Measurements from ENCODE around the gene ATG9A.
"Not testable (repeated sequence)": the region's sequence is repeated elsewhere in the genome, so short reads cannot be mapped to it uniquely, and the experiment has no call there.

The ATG9A gene

GRCh38 chr2:219204425-219205164 is 24.8 kb downstream of the ATG9A start:
- no peak for DNase-seq

- not testable (repeated sequence) for DNase-seq
Observed at GRCh38 chr2:219201331-219201730, 28.1 kb downstream of the ATG9A start.

- not testable (repeated sequence) for DNase-seq
Observed at GRCh38 chr2:219200502-219201326, 28.7 kb downstream of the ATG9A start.

DNA sequence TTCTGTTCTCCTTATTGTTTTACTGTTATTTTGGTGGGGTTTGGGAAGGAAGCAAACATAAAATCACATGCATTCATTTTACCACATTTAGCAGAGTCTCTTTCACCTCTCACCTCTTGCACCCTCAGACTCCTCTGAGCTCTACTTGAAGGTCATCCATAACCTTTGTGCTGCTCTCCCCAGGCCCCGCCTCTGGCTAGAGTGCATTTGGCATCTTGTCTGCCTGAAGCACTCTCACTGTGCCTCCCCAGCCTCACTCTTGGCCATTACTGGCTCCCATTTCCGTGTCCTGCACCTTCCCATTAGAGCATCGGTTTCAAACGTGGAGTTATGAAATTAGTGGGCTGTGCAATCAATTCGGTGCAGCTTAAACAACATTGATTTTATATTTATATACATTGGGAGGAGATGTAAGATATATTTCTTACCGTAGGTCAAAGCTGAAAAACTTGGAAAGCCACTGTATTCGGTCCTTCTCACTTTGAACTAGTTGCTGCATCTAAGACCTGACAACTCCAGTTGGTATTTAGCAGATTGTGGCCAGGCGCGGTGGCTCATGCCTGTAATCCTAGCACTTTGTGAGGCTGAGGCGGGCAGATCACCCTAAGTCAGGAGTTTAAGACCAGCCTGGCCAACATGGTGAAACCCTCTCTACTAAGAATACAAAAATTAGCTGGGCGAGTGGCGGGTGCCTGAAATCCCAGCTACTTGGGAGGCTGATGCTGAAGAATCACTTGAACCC is 29.8 kb downstream of the ATG9A start:
- no peak for DNase-seq

GRCh38 chr2:219198974-219199373 is 30.5 kb downstream of the ATG9A start:
- no peak for DNase-seq

- no peak for DNase-seq
Observed at GRCh38 chr2:219197388-219197787, 32.0 kb downstream of the ATG9A start.

- DNase-seq: no peak
Observed at GRCh38 chr2:219186754-219187456, 42.5 kb downstream of the ATG9A start.

DNA sequence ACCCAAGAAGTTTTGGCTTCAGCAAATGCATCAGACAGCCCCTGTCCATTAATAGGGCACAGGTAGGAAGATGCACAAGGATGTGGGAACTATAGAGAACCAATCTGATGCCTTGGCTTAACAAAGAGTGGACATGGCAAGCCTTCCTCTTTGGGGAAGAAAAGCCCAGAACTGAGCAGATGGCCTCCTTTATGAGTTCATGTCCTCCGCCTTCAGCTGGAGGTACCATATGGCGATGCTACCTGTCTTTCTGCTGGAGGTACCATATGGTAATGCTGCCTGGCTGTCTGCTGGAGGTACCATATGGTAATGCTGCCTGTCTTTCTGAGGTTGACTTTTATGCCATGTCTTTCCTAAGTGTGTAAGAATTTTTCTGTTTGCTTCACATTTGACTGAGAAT is 45.3 kb downstream of the ATG9A start:
- DNase-seq: no peak

GRCh38 chr2:219183151-219183772 is 46.2 kb downstream of the ATG9A start:
- DNase-seq: no peak

DNA sequence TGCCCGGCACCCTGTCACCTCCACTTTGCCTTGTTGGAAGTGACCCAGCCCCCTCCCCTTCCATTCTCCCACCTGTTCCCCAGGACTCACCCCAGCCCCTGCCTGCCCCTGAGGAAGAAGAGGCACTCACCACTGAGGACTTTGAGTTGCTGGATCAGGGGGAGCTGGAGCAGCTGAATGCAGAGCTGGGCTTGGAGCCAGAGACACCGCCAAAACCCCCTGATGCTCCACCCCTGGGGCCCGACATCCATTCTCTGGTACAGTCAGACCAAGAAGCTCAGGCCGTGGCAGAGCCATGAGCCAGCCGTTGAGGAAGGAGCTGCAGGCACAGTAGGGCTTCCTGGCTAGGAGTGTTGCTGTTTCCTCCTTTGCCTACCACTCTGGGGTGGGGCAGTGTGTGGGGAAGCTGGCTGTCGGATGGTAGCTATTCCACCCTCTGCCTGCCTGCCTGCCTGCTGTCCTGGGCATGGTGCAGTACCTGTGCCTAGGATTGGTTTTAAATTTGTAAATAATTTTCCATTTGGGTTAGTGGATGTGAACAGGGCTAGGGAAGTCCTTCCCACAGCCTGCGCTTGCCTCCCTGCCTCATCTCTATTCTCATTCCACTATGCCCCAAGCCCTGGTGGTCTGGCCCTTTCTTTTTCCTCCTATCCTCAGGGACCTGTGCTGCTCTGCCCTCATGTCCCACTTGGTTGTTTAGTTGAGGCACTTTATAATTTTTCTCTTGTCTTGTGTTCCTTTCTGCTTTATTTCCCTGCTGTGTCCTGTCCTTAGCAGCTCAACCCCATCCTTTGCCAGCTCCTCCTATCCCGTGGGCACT is 46.9 kb downstream of the ATG9A start:
- DNase-seq: no peak

- no peak for DNase-seq
Observed at GRCh38 chr2:219181531-219181930, 47.9 kb downstream of the ATG9A start.

- no peak for DNase-seq
Observed at GRCh38 chr2:219180961-219181360, 48.5 kb downstream of the ATG9A start.

GRCh38 chr2:219179601-219180465 is 49.6 kb downstream of the ATG9A start:
- DNase-seq: no peak

GRCh38 chr2:219178377-219179175 is 50.9 kb downstream of the ATG9A start:
- peak; percentile 28 for DNase-seq

- DNase-seq: peak; percentile 75
Observed at GRCh38 chr2:219177552-219178376, 51.7 kb downstream of the ATG9A start, which contains the start of gene RETREG2. TSS of gene RETREG2 (plus strand) at chr2:219178275. CDS start at chr2:219178353, 78 bp downstream.

GRCh38 chr2:219176818-219177551 is 52.5 kb downstream of the ATG9A start, which contains the start of gene CNPPD1:
TSS of gene CNPPD1 (minus strand) at chr2:219176925. CDS start at chr2:219176828, 97 bp downstream.
- DNase-seq: peak; percentile 79

Measured in effector CD4-positive, alpha-beta T cell (primary cell).